GM19438 (cell line): ENCODE data around the gene CPNE5.
"Not testable (repeated sequence)": the region's sequence is repeated elsewhere in the genome, so short reads cannot be mapped to it uniquely, and the experiment has no call there.

Experiments
- ATAC-seq: cut with Tn5 transposase; IDR thresholded peaks from one replicate; pipeline ENCODE4 v1.9.1; 2021; ENCODE audit warnings: low read depth; ENCODE audit not compliant: unreplicated experiment

Gene CPNE5

DNA sequence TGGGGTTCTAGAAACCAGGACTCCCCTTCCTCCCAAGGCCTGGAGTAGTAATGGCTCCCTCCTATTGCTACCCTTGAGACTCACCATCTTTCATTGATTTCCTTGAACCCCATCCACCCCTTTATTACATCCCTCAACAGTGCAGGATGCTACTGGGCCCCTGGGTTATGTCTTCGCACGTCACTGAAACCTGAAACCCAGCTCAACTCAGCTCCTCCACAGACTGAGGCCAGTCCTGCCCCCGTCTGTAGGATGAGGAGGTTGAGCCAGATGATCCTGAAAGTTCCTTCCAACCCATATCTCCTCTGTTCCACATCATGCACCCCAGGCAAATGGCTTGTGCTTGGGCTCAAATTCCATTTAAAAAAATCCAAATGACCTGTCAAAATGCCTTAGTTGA is 21.4 kb downstream of the CPNE5 start:
- no peak for ATAC-seq

DNA sequence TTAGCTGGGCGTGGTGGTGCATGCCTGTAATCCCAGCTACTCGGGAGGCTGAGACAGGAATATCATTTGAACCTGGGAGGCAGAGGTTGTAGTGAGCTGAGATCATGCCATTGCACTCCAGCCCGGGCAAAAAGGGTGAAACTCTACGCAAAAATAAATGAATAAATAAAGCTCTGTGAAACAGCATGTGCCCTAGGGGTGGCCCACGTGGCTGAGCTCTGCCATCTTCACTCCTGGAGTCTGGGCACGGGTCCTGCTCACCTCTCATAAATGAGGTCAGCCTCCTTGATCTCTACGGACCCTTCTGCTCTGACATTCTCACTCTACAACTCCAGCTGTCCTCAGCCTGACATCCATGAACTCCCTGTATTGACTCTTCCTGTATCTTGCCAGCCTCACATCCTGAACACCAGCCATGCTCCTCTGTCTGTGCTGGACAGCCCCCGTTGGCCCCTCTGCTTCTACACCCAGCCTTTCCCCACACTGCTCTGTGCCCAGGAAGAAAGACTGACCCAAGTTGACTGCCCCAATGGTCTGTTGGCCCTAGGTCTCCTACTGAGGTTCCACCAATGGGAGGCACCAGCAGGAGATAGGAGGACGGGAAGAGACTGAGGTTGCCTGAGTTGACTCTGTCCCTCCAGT is 21.9 kb downstream of the CPNE5 start:
- ATAC-seq = no peak

DNA sequence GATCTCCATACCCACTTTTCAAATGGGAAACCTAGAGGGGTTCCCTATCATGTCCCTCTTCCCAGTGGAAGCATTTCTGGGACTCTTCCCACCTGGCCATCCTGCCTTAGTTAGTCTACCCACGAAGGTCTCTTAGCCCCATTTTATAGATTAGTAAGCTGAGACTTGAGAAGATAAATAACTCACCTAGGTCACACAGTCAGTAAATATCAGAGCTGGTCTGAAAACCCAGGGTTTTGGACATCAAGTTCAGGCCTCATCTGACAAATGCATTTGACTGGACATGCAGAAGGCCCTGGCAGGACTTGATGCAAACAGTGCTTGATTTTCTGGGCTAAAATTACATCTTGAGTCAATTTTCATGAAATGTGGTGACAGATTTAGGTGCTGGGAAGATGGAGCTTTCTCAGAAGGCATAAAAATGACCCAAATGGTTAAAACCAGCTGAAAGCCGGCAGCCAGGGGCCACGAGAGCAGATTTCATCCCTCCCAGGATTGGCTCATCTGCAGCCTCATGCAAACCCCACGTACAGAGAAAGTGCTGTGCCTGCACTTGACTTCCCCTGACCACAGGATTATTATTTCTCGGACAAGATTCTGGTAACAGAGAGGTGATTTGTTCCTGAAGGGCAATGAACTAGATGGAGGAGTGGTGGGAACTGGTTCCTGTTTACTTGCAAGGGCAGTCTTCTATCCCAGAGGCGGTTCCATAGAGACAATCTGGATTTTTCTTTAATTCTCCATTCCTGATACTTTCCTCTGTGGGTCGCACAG is 23.1 kb downstream of the CPNE5 start:
- ATAC-seq = no peak

DNA sequence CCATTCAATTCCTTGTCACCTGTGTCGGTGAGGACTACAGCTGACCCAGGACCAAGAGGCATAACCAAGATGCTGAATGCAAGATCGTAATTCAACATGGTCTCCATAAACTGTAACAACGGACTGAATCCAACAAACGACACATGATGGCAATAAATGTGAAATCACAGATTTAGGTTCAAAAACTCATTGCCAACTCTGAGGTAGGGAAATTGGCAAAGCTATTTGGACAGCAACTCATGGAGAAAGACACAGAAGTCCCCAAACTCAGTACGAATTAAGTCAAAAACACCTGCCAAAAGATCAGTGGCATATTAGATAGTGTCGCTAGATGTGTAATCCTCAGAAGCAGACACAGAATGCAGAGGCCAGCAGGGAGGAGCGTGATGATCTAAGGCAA is 25.0 kb downstream of the CPNE5 start:
- no peak for ATAC-seq

DNA sequence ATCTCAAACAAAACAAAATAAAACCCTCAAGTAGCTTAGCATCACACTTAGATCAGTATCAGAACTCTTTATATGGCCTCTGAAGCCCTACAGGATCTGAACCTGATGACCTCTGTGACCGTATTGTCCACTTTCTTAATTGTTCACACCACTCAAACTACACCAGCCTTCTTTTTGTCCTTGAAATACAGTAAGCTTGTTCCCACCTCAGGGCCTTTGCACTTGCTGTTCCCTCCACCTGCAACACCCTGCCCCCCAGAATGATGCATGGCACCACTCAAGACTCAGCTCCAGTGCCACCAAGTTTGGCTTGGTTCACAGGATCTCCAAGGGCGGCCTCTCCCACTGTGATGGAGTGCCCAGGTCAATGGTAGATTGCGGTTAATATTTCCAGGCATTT is 25.7 kb downstream of the CPNE5 start:
- no peak for ATAC-seq

DNA sequence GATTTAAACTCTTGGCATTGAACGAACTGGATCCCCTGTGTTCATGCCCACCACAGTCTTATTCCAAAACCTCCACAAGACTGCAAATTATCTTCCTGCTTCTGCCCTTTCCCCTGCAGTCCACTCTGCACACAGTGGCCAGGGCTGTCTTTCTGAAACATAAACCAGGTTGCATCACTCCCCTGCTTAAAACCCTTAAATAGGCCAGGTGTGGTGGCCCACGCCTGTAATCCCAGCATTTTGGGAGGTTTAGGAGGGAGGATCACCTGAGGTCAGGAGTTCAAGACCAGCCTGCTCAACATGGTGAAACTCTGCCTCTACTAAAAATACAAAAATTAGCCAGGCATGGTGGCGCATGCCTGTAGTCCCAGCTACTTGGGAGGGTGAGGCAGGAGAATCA is 26.2 kb downstream of the CPNE5 start:
- not testable (repeated sequence) for ATAC-seq

DNA sequence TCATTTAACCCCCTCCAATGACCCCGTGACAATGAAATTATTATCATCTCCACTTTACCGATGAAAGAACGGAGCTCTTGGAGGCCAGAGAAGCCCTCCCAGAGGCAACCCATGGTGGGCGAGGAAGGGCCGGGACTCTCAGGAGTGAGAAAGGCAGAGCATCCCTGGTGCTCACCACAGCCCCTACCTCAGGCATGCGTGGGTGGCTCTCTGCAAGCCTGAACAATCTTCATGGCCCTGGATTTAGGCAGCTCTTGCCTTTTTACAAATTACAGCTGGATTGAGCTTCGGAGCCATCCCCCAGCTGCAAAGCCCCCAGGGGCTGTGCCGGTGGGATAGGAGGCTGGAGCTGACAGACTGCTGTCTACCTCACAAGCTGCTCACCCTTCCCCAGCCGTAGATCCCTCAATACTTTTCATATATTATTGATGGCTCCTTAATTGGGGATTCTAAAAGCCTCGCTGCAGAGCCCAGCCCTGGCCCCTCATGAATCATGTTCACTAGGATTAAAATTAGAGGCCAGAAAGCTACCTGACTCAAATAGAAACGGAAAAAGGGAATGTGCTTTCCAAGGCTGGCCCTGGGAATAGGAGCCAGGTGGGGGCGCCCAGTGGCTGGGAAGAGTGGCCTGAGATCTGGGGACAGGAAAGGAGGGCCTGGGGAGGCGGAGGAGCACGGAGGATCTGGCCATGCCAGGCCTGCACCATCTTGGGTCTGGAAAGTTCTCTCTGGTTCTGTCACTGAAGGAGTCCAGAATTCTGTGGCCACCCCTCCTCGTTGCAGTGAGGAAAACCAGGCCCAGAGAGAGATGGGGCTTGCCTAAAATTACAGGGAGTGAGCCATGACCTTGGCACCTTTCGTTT is 29.1 kb downstream of the CPNE5 start:
- ATAC-seq = no peak

DNA sequence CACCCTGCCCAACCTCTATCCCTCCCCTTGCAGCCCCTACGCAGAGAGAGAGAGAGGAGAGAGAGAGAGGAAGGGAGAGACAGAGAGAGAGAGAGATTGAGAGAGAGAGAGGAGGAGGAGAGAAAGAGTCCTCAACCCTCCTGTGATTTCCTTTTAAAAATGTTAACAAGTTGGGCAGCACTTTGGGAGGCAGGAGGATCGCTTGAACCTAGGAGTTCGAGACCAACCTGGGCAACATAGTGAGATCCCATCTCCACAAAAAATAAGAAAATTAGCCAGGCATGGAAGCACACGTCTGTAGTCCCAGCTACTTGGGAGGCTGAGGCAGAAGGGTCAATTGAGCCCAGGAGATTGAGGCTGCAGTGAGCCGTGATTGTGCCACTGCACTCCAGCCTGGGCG is 30.1 kb downstream of the CPNE5 start:
- no peak for ATAC-seq

DNA sequence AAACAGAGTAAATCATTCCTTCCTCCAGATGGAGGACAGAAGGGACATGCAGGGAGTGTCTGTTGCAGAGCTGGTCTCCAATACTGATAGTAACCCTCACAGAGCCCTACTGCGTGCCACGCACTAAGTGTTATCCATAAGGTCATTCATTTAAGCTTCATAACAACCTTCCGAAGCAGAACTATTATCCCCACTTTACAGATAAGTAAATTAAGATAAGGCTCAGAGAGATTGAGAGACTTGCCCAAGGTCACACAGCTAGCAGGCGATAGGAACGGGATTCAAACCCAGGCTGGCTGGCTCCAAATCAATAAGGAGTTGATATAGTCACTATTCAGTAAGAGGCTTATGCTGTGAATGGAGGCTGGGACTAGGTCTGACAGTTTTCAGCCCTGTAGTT is 30.6 kb downstream of the CPNE5 start:
- no peak for ATAC-seq

DNA sequence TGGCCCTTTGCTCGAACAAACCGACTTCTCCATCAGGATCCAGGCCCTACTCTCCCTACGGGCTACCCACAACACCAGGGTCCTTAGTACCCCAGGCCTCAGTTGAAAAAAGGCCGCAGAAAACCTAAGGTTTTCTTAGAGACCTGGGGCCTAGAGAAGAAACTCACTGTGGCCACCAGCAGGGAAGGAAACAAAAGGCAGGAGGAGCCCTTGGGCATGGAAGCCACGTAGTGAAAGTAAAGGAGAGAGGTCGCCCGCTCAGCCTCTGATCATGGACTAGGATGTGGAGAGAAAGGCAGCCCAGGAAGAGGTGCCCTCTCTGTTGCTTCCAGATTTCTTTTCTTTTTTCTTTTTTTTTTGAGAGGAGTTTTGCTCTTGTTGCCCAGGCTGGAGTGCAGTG is 31.5 kb downstream of the CPNE5 start:
- ATAC-seq = no peak

DNA sequence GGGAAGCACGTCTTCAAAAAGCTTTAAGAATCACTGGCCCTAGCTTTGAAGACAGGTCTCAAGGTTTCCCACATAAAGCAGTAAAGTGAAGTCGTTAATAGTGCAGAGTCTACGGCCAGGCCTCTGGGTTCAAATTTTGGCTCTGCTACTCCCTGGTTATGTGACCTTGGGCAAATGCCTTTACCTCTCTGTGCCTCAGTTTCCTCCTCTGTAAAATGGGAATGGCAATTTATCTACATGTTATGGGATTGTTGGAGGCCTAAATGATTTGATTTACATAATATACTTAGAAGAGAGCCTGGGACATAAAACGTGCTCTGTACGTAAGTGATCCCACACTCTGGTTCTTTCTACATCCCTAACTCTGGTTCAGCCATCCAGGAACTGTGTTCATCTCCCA is 32.1 kb downstream of the CPNE5 start:
- no peak for ATAC-seq

DNA sequence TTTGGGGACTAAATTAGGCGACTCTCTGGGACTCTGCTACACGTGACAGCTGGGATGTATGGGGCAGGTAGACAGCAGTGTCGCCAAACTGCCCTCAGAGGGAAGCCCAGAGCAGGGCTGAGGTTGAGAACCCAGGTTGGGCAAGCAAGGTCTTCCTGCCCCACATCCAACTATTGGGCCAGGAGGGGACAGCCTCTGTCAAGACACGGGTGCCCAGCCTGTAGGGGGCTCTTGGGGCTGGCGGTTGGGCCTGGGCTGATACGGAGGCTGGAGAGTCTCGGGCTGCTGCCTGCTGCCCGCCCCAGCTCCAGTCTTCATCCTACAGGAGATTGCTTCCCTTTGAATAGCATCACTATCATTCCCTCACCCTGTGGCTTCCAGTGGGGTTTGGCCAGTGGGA is 33.3 kb downstream of the CPNE5 start:
- no peak for ATAC-seq

DNA sequence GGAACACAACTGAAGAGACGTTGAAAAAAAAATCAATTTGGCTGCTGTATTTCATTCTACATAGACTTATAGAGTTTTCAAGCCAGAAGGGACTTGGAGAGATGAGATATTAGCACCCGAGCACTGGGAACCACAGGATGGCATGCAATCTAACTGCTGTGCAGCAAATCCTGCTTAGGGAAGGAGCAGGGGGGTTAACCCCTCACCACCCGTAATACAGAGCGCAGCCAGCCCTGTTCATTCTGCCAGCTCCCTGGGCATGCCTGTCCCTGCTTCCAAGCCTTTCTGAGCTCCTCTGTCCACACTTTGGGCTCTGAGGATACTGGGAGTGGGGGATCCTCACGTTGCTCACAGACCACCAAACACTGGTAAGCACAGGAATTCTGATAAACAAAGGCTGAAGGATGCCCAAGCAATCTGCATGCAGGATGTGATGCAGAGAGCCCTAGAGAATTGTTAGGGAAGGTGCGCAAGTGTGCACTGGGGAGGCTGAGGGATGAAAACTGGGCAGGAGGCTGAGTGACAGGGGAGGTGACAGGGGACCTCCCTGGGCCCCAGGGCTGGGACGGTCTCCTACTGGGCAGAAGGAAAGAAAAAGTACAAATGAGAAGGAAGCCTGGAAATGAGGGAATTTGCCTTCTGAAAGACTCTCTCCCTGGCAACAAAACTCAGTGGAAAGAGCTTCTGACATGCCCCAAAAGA is 34.0 kb downstream of the CPNE5 start:
- ATAC-seq = no peak

DNA sequence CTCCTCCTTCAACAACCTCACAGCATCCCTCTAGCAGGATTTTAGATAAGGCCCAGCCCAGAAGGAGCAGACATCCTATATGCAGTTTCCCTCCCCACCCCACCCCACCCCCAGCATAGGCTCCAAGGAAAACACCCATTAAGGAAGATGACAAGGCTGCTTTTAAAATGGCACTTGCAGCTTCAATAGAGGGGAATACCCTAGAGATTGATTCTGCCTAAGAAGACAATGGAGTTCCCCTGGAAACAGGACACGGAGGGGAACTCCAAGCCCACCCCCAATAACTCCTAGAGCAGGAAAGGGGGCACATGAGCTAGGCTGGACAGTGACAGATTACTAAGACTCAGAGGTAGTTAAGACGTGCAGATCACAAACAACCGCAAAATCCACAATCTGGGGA is 34.7 kb downstream of the CPNE5 start:
- ATAC-seq = no peak

DNA sequence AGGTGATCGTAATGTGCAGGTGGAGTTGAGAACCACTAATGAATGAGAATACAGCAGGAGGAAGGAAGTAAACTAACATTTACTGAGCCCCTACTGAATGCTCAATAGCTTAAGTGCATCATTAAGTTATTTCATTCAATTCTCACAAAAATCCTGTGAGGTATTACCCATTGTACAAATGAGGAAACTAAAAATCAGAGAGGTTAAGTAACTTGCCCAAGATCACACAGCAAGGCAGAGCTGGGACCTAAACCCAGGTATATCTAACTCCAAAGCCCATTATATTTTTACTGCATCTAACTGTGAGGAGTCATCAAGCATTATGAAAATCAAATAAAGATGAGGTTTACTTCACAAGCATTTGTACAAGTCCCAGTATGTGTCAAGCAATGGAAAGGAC is 35.3 kb downstream of the CPNE5 start:
- ATAC-seq = no peak

DNA sequence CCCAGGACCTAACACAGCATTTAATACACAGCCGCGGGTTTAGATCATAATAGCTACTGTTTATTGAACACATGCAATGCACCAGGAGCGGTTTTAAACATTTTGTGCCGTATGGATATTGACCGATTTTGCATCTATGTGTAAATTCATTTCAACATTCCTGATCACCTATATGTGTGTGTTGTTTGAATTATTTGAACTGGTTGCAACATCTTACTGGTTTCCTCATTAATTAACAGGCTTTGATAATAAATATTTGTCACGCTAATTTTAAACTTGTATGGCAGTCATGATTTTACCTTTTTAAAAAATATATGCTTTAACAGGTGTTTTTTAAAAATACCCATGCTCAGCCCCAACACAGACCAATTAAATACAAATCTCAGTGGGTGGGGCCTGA is 35.8 kb downstream of the CPNE5 start:
- no peak for ATAC-seq

DNA sequence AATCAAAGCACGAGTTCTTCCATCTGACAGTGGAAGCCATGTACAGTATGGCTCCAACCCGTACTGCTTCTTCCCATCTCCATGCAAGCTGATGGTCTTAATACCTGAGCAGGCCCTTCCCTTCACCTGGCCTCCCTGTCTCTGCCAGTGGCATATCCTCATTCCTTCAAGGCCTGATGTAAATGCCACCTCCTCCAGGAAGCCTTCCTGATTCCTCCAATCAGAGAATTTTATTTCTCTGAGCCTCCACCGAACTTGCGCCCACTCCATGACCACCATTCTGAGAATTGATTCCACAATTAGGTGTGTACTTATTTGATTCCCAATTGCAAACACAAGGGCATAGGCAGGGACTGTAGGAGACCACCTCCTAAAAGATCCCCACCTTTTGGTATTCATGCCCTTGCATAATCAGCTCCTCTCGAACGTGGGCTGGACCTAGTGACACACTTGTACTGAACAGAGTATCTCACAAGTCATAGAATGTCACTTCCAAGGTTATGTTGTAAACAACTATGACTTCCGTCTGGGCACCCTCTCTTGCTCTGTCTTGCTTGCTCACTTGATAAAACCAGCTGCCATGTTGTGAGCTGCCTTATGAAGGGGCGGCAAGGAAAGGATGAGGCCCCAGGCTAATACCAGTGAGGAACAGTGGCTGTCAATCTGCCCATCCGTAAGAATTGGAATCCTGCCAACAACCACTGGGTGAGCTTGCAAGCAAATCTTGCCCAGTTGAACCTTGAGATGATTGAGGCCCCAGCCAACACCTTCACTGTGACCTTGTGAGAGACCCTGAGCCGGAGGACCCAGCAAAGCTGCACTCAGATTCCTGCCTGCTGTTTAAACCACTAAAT is 38.8 kb downstream of the CPNE5 start:
- ATAC-seq = no peak

DNA sequence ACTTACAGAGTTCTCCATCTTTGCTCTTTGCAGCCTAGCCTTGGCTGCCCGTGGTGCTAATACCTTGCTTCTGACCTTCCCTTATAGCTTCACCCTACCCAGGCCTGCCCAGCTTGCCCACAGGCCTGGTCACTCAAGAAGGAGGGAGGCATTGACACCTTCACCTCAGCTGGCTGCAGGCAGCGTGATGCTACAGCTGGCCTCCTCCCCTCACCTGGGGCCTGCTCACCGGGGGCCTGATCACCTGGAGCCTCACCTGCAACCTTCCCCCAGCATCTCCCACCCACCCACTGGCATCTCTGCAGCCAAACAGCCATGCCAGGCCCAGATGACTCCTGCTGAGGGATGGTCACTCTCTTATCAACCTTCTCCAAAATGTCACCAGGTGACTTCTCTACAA is 40.4 kb downstream of the CPNE5 start:
- no peak for ATAC-seq

DNA sequence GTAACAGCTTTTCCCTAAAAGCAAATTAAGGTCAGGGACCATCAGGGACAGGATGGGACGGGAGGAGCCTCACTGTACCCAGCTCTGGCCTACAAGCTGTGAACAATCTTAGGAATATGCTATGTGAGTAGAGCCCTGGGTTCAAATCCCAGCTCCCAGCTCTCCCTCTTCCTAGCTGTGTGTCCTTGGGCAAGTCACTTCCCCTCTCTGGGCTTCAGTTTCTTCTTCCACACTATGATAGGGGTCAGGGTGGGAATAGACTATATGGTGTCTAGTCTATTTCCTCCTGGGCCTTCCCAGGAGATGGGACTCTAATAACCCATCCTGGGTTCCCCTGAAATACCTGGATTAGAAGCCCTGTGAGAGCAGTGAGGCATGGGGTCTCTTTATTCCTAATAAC is 41.6 kb downstream of the CPNE5 start:
- ATAC-seq = no peak

DNA sequence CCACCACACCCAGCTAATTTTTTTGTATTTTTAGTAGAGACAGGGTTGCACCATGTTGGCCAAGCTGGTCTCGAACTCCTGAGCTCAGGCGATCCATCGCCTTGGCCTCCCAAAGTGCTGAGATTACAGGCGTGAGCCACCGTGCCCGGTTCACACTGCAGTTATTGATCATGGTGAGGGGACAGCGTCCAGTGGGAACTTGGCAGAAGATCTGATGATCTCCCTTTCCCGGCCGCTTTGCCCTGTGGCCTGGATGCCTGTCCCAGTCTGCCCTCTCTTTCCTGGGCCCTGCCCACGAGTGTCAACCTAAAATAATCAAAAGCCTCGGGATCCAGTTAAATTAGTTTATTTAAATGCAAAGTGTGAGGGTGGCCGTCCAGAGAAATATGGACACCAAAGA is 42.2 kb downstream of the CPNE5 start:
- ATAC-seq = no peak
